ENCODE data around the gene CIITA. TPM values are rescaled to one million over a fixed set of nuclear protein-coding genes. Genes with fewer than 3 reads are reported as not detected.
"Not testable (repeated sequence)": the region's sequence is repeated elsewhere in the genome, so short reads cannot be mapped to it uniquely, and the experiment has no call there.

Gene CIITA, protein sequence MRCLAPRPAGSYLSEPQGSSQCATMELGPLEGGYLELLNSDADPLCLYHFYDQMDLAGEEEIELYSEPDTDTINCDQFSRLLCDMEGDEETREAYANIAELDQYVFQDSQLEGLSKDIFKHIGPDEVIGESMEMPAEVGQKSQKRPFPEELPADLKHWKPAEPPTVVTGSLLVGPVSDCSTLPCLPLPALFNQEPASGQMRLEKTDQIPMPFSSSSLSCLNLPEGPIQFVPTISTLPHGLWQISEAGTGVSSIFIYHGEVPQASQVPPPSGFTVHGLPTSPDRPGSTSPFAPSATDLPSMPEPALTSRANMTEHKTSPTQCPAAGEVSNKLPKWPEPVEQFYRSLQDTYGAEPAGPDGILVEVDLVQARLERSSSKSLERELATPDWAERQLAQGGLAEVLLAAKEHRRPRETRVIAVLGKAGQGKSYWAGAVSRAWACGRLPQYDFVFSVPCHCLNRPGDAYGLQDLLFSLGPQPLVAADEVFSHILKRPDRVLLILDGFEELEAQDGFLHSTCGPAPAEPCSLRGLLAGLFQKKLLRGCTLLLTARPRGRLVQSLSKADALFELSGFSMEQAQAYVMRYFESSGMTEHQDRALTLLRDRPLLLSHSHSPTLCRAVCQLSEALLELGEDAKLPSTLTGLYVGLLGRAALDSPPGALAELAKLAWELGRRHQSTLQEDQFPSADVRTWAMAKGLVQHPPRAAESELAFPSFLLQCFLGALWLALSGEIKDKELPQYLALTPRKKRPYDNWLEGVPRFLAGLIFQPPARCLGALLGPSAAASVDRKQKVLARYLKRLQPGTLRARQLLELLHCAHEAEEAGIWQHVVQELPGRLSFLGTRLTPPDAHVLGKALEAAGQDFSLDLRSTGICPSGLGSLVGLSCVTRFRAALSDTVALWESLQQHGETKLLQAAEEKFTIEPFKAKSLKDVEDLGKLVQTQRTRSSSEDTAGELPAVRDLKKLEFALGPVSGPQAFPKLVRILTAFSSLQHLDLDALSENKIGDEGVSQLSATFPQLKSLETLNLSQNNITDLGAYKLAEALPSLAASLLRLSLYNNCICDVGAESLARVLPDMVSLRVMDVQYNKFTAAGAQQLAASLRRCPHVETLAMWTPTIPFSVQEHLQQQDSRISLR
- 11.9 TPM for polyA plus RNA-seq
- long read RNA-seq, donor 1: 0 reads
- long read RNA-seq, donor 2, partial matches to known transcripts: 0 of 1 reads
- long read RNA-seq, donor 2, other reads (novel, unspliced or antisense): 0 of 1 reads
- long read RNA-seq, donor 3: 0 reads
- long read RNA-seq, donor 4: 0 reads
- long read RNA-seq, donor 5: 0 reads
- long read RNA-seq, donor 6, full-length matches to known transcripts: 1 of 46 reads
- long read RNA-seq, donor 6, partial matches to known transcripts: 0 of 46 reads
- long read RNA-seq, donor 6, other reads (novel, unspliced or antisense): 45 of 46 reads
- long read RNA-seq, donor 7: 0 reads
- long read RNA-seq, donor 8: 0 reads
- long read RNA-seq, donor 9: 0 reads
- long read RNA-seq, donor 10, partial matches to known transcripts: 0 of 35 reads
- long read RNA-seq, donor 10, other reads (novel, unspliced or antisense): 35 of 35 reads
- long read RNA-seq, donor 11: 0 reads

GRCh38 chr16:10876799-10877341 lies at the start of gene CIITA:
Gene CIITA, plus strand, starts transcription at chr16:10877202. Its CDS starts 129 bp downstream, at chr16:10877331.
- Histone ChIP-seq H3K4me1 (ENCODE audit: control insufficient read depth, insufficient read depth, low read length) (peaks cover 14% of the 10 kb centered on the region), H3K27ac (ENCODE audit: low read length) (no peak within 1 kb of the TSS), H3K4me3 (ENCODE audit: low read length) (peak within 1 kb of the TSS; percentile 21), H3K27me3 (ENCODE audit: control insufficient read depth, insufficient read depth, low read length) (peaks cover 47% of the 10 kb centered on the region), H3K9me3 (ENCODE audit: control insufficient read depth, low read depth, low read length) (no peaks in the 10 kb centered on the region), H3K36me3 (ENCODE audit: control insufficient read depth, insufficient read depth, low read length) (no peaks in the 10 kb centered on the region)
- WGBS (ENCODE audit: insufficient coverage, low lambda C conversion rate): no CpG with 5 or more reads among the region's 9 CpGs
- DNase-seq: peak in 1 of 2 donors; percentile 11

GRCh38 chr16:10827691-10828341 lies 49.2 kb upstream of the CIITA start:
- WGBS (ENCODE audit: insufficient coverage, low lambda C conversion rate): 100% methylated on average over 1 of the region's 11 CpGs
- peak; percentile 38 to 48 for DNase-seq

DNA sequence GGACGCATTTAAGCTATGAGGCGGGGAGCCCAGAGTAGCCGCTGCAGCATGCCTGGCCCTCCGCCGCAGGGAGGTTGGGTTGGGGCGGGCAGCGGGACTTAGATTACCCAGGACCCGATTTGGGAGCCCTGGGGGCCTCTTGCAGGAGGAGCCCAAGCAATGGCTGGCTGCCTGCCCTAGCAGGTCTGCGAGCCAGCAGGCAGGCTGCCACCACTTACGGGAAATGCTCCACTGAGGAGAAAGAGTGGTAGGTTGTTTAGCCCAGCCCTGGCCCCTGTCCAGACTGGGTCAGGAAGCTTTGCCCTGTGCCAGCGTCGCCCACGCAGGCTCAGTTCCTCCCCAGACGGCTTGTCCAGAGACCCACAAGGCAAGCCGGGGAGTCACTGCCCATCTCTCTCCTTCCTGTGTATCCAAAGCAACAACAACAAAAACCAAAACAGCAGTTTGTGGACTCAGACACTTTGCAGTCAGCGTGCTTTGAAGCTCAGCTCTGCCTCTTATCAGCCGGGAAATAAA lies 48.1 kb upstream of the CIITA start:
- H3K36me3 ChIP-seq (ENCODE audit: control insufficient read depth, insufficient read depth, low read length): no peaks in the 10 kb centered on the region
- H3K27me3 ChIP-seq (ENCODE audit: control insufficient read depth, insufficient read depth, low read length): no peaks in the 10 kb centered on the region
- no peak overlapping the region for H3K4me3 ChIP-seq (ENCODE audit: low read length)
- H3K27ac ChIP-seq (ENCODE audit: low read length): no peak overlapping the region
- H3K9me3 ChIP-seq (ENCODE audit: control insufficient read depth, low read depth, low read length): no peaks in the 10 kb centered on the region
- peaks cover 10% of the 10 kb centered on the region for H3K4me1 ChIP-seq (ENCODE audit: control insufficient read depth, insufficient read depth, low read length)
- WGBS (ENCODE audit: insufficient coverage, low lambda C conversion rate): no CpG with 5 or more reads among the region's 17 CpGs
- DNase-seq: peak; percentile 57 to 61

More at GRCh38 chr16:10827691-10828341, 49.2 kb upstream of the CIITA start:
- H3K4me3 ChIP-seq (ENCODE audit: low read length): no peak overlapping the region
- peak overlapping the region; percentile 58 for H3K27ac ChIP-seq (ENCODE audit: low read length)
- H3K27me3 ChIP-seq (ENCODE audit: control insufficient read depth, insufficient read depth, low read length): no peaks in the 10 kb centered on the region
- H3K9me3 ChIP-seq (ENCODE audit: control insufficient read depth, low read depth, low read length): no peaks in the 10 kb centered on the region
- H3K4me1 ChIP-seq (ENCODE audit: control insufficient read depth, insufficient read depth, low read length): peaks cover 10% of the 10 kb centered on the region
- H3K36me3 ChIP-seq (ENCODE audit: control insufficient read depth, insufficient read depth, low read length): no peaks in the 10 kb centered on the region

- H3K4me1 ChIP-seq (ENCODE audit: control insufficient read depth, insufficient read depth, low read length); H3K36me3 ChIP-seq (ENCODE audit: control insufficient read depth, insufficient read depth, low read length); H3K27me3 ChIP-seq (ENCODE audit: control insufficient read depth, insufficient read depth, low read length); H3K27ac ChIP-seq (ENCODE audit: low read length); H3K4me3 ChIP-seq (ENCODE audit: low read length); DNase-seq; H3K9me3 ChIP-seq (ENCODE audit: control insufficient read depth, low read depth, low read length): not testable (repeated sequence)
- WGBS (ENCODE audit: insufficient coverage, low lambda C conversion rate): no CpG with 5 or more reads among the region's 18 CpGs
Measured at GRCh38 chr16:10829390-10830098, 47.5 kb upstream of the CIITA start.

DNA sequence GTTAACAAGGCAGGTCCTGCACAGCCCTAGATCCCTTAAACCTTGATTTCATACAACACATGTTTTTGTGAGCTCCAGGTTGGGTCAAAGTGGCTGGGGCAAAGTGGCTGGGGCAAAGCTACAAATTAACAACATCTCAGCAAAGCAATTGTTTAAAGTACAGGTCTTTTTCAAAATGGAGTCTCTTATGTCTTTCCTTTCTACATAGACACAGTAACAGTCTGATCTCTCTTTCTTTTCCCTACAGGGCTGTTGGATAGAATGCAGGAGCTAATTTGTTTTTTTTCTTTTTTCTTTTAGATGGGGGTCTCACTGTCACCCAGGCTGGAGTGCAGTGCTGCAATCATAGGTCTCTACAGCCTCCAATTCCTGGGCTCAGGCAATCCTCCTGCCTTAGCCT lies 46.8 kb upstream of the CIITA start:
- not testable (repeated sequence) for H3K27me3 ChIP-seq (ENCODE audit: control insufficient read depth, insufficient read depth, low read length); H3K27ac ChIP-seq (ENCODE audit: low read length); H3K36me3 ChIP-seq (ENCODE audit: control insufficient read depth, insufficient read depth, low read length); H3K4me1 ChIP-seq (ENCODE audit: control insufficient read depth, insufficient read depth, low read length); H3K4me3 ChIP-seq (ENCODE audit: low read length); H3K9me3 ChIP-seq (ENCODE audit: control insufficient read depth, low read depth, low read length); DNase-seq

- no peaks in the 10 kb centered on the region for H3K27me3 ChIP-seq (ENCODE audit: control insufficient read depth, insufficient read depth, low read length)
- no peaks in the 10 kb centered on the region for H3K36me3 ChIP-seq (ENCODE audit: control insufficient read depth, insufficient read depth, low read length)
- no peaks in the 10 kb centered on the region for H3K9me3 ChIP-seq (ENCODE audit: control insufficient read depth, low read depth, low read length)
- H3K4me1 ChIP-seq (ENCODE audit: control insufficient read depth, insufficient read depth, low read length): peaks cover 10% of the 10 kb centered on the region
- H3K27ac ChIP-seq (ENCODE audit: low read length): no peak overlapping the region
- DNase-seq: no peak
- 92% methylated on average over 2 of the region's 10 CpGs for WGBS (ENCODE audit: insufficient coverage, low lambda C conversion rate)
- no peak overlapping the region for H3K4me3 ChIP-seq (ENCODE audit: low read length)
Measured at GRCh38 chr16:10831894-10832886, 44.8 kb upstream of the CIITA start.

- no peaks in the 10 kb centered on the region for H3K36me3 ChIP-seq (ENCODE audit: control insufficient read depth, insufficient read depth, low read length)
- H3K27ac ChIP-seq (ENCODE audit: low read length): no peak overlapping the region
- peaks cover 6% of the 10 kb centered on the region for H3K4me1 ChIP-seq (ENCODE audit: control insufficient read depth, insufficient read depth, low read length)
- H3K4me3 ChIP-seq (ENCODE audit: low read length): no peak overlapping the region
- H3K27me3 ChIP-seq (ENCODE audit: control insufficient read depth, insufficient read depth, low read length): no peaks in the 10 kb centered on the region
- no peaks in the 10 kb centered on the region for H3K9me3 ChIP-seq (ENCODE audit: control insufficient read depth, low read depth, low read length)
- no CpG with 5 or more reads among the region's 5 CpGs for WGBS (ENCODE audit: insufficient coverage, low lambda C conversion rate)
- no peak for DNase-seq
Measured at GRCh38 chr16:10833271-10833670, 43.7 kb upstream of the CIITA start.

DNA sequence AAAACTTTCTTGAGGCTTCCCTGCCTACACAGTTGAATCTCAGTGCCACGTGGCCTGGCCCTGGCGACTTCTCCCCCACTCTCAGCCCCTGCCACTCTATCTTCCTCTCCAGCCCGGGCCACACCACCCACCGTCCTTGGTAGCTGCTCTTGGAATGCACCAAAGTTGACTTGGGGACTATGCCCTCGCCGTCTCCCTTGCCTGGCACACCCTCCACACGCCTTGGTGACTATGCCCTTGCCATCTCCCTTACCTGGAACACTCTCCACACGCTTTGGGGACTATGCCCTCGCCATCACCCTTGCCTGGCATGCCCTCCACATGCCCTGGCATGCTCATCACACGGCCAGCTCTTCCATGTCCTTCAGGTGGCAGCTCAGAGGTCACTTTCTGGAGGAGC lies 42.9 kb upstream of the CIITA start:
- no CpG with 5 or more reads among the region's 10 CpGs for WGBS (ENCODE audit: insufficient coverage, low lambda C conversion rate)
- Histone ChIP-seq H3K4me3 (ENCODE audit: low read length) (no peak overlapping the region), H3K27ac (ENCODE audit: low read length) (no peak overlapping the region), H3K27me3 (ENCODE audit: control insufficient read depth, insufficient read depth, low read length) (peaks cover 6% of the 10 kb centered on the region), H3K36me3 (ENCODE audit: control insufficient read depth, insufficient read depth, low read length) (no peaks in the 10 kb centered on the region), H3K4me1 (ENCODE audit: control insufficient read depth, insufficient read depth, low read length) (no peaks in the 10 kb centered on the region), H3K9me3 (ENCODE audit: control insufficient read depth, low read depth, low read length) (no peaks in the 10 kb centered on the region)
- DNase-seq: no peak
